GM21723 (cell line): Measurements from ENCODE around the gene RAB1A.

Experiments
- ATAC-seq: cut with Tn5 transposase; IDR thresholded peaks from one replicate; pipeline ENCODE4 v1.9.1; 2021; ENCODE audit warnings: mild to moderate bottlenecking, moderate library complexity; ENCODE audit not compliant: unreplicated experiment

RAB1A gene

DNA sequence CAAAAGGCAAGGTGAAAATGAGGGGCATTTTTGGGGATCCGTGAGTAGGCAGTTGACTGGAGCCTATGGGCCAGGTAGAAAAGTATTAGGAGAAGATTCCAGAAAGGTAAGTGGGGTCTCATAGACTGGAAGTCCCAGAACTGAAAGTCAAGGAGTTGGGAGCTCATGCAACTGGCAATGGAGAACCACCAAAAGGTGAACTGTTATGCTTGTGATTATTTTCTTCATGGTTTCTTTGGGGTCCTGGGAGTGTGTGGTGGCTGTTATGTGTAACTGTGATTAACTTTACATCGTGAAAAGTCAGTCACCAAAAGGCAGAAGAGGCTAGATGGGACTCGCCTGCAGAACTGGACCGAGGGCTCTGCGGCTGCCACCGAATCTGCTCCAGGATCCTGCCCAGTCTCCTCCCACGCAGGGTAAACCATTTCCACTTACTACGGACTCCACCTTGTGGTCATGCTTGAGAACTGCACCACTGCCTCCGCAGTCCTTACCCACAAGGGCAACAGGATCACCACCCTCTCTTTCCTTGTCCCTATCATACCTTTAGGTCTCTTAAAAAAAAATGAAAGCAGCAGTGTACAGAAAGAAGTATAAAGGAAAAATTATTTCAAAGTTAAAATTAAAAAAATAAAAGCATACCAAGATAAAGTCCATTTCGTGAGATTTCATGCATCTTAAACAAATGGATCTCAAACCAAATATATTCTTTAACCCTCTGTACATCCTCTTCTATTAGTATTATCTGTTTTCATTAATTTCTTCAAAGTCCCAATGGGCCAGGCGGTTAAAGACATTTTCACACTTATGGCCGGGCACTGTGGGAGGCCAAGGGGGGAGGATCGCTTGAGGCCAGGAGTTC lies 89.3 kb downstream of the RAB1A start:
- peak; percentile 89 for ATAC-seq

DNA sequence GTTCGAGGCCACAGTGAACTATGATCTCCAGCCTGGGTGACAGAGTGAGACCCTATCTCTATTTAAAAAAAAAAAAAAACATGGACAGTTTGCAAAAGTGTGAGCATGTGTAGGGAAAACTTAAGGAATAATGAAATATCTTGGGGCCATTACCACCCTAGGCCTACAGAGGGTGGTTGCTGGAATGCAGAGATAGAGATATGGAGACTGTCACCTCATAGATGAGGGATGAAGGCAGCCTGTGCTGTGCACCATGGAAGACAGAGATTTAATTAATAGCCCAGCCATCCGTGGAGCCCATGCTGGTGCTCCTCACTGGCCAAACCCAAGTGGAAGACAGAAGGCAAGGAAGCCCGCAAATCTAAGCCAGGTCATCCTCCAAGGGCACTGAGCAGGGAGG lies 90.3 kb downstream of the RAB1A start:
- ATAC-seq: no peak

GRCh38 chr2:65037178-65037577 lies 92.7 kb downstream of the RAB1A start:
- ATAC-seq: no peak
